Hypothalamus (tissue), 51 donors: ENCODE results near the gene ATF7IP2.
"Not testable (repeated sequence)": the region's sequence is repeated elsewhere in the genome, so short reads cannot be mapped to it uniquely, and the experiment has no call there.

Experiments
- DNase-seq, 51 donors: peaks; one replicate each; lab custom pipeline; 2025; lab: John Stamatoyannopoulos, UW

Gene ATF7IP2

GRCh38 chr16:10371592-10371991 is 14.3 kb upstream of the ATF7IP2 start:
- DNase-seq: no peak

GRCh38 chr16:10373556-10373955 is 12.3 kb upstream of the ATF7IP2 start:
- no peak for DNase-seq

DNA sequence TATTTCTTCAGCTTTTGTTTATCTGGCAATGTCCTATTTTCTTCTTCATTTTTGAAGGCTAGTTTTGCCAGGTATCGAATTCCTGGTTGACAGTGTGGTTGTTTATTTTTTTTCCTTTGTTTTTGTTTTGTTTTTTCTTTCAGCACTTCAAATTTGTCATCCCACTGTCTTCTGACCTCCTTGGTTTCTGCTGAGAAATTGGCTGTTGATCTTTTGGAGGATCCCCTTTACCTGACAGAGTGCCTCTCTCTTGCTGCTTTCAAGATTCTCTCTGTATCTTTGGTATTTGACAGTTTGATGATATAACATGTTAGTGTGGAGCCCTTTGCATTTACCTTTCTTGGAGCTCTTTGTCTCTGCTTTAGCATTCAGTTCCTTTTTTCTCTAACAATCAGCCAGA is 9.6 kb upstream of the ATF7IP2 start:
- no peak for DNase-seq

DNA sequence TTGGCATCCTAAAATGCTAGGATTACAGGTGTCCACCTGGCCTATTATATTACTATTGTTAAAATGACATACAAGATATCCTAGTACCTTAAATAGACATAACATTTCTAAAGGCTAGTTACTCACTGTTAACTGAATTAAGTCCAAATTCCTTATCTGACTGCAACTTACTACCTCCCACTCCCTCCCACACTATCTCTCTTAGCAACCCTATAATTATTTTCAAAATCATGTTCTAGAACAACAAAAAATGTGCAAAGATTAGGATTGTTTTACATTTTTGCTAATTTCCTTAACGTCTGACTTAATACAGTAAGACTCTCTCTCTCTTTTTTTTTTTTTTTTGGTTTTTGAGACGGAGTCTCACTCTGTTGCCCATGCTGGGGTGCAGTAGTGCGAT is 2.2 kb upstream of the ATF7IP2 start:
- no peak for DNase-seq

- no peak for DNase-seq
Observed at GRCh38 chr16:10386517-10387100, 748 bp downstream of the ATF7IP2 start.

GRCh38 chr16:10387188-10387617 is 1.3 kb downstream of the ATF7IP2 start:
- DNase-seq: no peak

DNA sequence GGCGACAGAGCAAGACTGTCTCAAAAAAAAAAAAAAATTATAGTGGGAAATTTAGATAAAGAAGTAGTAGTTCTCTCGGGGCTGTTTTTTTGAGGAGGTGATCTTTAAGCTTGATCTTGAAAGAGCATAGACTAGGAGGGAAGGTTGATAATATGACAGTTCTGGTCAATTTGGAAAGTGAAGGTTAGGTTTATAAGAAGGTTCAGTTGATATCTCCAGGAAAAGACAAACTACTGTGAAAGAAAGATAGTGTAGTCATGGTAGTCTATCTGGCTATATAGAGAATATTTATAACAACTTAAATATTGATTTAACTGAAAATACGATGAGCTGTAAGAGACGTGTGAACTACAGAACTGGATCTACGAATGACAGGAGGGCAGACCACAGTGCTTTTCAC is 3.1 kb downstream of the ATF7IP2 start:
- DNase-seq: no peak

DNA sequence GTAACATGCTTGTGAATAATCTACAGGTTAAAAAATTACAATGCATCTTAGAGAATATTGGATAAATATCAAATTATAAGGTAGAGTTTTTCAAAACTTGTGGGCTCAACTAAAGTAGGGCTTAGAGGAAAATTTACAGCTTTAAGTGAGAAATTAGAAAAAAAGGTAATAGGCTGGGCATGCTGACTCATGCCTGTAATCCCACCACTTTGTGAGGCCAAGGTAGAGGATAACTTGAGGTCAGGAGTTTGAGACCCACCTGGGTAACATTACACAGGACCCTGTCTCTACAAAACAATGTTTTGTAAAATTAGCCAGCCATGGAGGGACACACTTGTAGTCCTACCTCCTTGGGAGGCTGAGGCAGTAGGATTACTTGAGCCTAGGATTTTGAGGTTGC is 4.5 kb downstream of the ATF7IP2 start:
- no peak for DNase-seq

- DNase-seq: no peak
Observed at GRCh38 chr16:10390867-10391266, 5.0 kb downstream of the ATF7IP2 start.

- no peak for DNase-seq
Observed at GRCh38 chr16:10391339-10391738, 5.5 kb downstream of the ATF7IP2 start.

- DNase-seq: no peak
Observed at GRCh38 chr16:10402975-10403374, 17.1 kb downstream of the ATF7IP2 start.

GRCh38 chr16:10405386-10405939 is 19.6 kb downstream of the ATF7IP2 start:
- DNase-seq: no peak

DNA sequence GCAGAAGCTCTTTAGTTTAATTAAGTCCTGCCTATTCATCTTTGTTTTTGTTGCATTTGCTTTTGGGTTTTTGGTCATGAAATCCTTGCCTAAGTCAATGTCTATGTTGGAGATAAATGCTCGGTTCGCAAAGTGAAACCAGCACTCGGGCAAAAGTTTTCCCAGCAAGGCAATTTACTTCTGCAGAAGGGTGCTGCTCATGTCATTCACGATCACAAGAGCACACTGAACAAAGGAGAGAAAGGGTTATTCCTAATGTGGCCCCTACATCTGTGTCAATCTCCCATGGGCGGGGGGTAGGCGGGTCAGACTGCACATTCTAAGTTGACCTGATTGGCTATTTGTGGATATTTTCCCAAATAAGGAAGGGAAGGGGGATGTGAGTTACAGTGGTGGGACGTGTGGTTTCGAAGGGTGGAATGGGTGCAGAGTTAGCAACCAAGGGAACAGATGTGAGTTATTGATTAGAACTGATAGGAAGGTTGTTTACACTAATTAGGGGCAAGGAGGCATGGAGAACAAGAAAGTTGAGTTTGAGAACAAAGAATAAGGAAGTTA is 23.0 kb downstream of the ATF7IP2 start:
- DNase-seq: no peak

DNA sequence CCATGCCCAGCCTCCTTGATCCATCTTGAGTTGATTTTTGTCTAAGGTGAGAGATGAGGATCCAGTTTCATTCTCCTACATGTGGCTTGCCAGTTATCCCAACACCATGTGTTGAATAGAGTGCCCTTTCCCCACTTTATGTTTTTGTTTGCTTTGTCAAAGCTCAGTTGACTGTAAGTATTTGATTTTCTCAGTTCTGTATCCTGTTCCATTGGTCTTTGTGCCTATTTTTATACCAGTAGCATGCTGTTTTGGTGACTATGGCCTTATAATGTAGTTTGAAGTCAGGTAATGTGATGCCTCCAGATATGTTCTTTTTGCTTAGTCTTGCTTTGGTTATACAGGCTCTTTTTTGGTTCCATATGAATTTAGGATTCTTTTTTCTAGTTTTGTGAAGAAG is 23.9 kb downstream of the ATF7IP2 start:
- not testable (repeated sequence) for DNase-seq

- DNase-seq: no peak
Observed at GRCh38 chr16:10410469-10410868, 24.6 kb downstream of the ATF7IP2 start.

DNA sequence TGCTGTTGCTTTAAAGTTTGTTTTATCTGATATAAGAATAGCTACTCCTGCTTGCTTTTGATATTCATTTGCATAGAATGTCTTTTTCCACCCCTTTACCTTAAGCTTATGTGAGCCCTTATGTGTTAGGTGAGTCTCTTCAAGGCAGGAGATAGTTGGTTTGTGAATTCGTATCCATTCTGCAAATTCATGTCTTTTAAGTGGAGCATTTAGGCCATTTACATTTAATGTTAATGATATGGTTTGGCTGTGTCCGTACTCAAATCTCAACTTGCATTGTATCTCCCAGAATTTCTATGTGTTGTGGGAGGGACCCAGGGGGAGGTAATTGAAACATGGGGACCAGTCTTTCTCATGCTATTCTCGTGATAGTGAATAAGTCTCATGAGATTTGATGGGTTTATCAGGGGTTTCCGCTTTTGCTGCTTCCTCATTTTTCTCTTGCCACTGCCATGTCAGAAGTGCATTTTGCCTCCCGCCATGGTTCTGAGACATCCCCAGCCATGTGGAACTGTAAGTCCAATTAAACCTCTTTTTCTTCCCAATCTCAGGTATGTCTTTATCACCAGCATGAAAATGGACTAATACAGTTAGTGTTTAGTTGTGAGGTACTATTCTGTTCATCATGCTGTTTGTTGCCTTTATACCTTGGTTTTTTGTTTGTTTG is 27.2 kb downstream of the ATF7IP2 start:
- no peak for DNase-seq

GRCh38 chr16:10418204-10418603 is 32.3 kb downstream of the ATF7IP2 start:
- not testable (repeated sequence) for DNase-seq

DNA sequence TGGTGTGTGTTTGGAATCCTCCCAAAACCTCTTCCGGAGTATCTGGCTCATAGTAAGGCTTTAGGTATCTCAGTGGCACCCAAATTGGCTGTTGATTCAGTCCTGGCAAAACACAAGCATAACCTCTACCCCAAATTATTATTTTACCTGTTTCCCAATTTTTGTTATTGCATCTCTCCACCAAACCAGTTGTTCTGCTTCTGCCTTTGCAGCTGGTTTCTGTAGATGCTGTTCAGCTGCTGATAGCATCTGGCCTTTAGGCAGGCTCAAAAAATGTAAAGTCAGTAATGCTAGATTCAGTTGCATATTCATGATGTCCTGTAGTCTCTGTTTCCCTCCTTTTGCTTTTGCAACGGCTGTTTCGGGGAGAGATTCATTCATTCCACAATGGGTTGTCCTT is 33.8 kb downstream of the ATF7IP2 start:
- DNase-seq: no peak

- no peak for DNase-seq
Observed at GRCh38 chr16:10421596-10421995, 35.7 kb downstream of the ATF7IP2 start.

DNA sequence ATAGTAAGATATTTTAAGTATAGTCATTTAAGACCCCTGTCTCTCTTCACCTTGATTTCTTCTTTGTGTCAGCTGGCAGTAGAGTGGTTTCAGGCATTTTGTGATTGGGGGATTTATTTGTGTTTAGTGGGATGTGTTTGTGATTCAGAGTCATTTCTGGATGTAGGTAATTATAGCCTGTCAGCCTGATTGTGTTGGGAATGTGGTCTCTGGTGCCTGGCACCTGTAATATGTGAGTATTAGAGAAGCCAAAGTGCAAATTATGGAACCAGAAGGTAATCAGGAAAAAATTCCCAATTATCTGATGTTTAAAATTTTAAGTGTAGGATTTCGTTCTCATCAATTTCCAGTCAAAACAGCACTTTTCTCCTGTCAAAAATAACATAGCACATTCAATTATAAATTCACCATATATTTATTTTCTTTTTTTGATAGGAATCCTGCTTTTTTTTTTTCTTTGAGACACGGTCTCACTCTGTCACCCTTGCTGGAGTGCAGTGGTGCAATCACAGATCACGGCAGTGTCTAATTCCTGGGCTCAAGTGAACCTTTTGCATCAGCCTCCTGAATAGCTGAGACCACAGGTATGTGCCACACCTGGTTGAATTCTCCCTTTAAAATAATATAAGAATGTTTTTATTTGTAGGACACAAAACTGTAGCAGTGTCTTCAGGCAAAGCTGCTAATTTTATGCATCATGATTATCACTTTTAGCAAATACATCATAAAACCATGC is 42.7 kb downstream of the ATF7IP2 start:
- no peak for DNase-seq

GRCh38 chr16:10429299-10429969 is 43.6 kb downstream of the ATF7IP2 start:
- not testable (repeated sequence) for DNase-seq
